GM23338 (cell line): ENCODE results near the gene SOX30. TPM values are rescaled to one million over a fixed set of nuclear protein-coding genes. Genes with fewer than 3 reads are reported as not detected.

Source experiments
- ATAC-seq: fragments of 200-7000 bp; cut with Tn5 transposase; 3 replicates; pipeline ENCODE4 v1.9.1; 2020
- DNase-seq: peaks from one replicate; pipeline ENCODE4 v3.0.0-alpha.2; 2015; ENCODE audit warnings: low spot score
- H2AFZ ChIP-seq: fragments of 200-600 bp; sonication (generic); 2 replicates; pipeline ENCODE4 v1.8.0; 2016; ENCODE audit warnings: antibody characterized with exemption, mild to moderate bottlenecking, moderate library complexity
- H3F3A ChIP-seq: fragments of 200-600 bp; sonication (generic); replicated peaks from 2 replicates; pipeline ENCODE4 v1.8.0; 2017; ENCODE audit warnings: antibody characterized with exemption, mixed run types, low read depth
- H3K27ac ChIP-seq: fragments of 200-600 bp; sonication (generic); 2 replicates; pipeline ENCODE4 v1.6.1; 2016; ENCODE audit warnings: low read depth
- H3K27me3 ChIP-seq: fragments of 200-600 bp; sonication (generic); 2 replicates; pipeline ENCODE4 v1.8.0; 2016; ENCODE audit warnings: mild to moderate bottlenecking, mixed run types, moderate library complexity; ENCODE audit not compliant: insufficient read depth
- H3K36me3 ChIP-seq: fragments of 200-600 bp; sonication (generic); 2 replicates; pipeline ENCODE4 v1.8.0; 2016; ENCODE audit warnings: mild to moderate bottlenecking; ENCODE audit not compliant: insufficient read depth
- H3K4me1 ChIP-seq: fragments of 200-600 bp; sonication (generic); 2 replicates; pipeline ENCODE4 v1.8.0; 2016; ENCODE audit warnings: mild to moderate bottlenecking, moderate library complexity; ENCODE audit not compliant: insufficient read depth
- H3K4me2 ChIP-seq: fragments of 200-600 bp; sonication (generic); 2 replicates; pipeline ENCODE4 v1.7.1; 2017; ENCODE audit warnings: mixed run types
- H3K4me3 ChIP-seq: fragments of 200-600 bp; sonication (generic); 2 replicates; pipeline ENCODE4 v1.6.1; 2016; ENCODE audit warnings: mixed run types
- H3K79me2 ChIP-seq: fragments of 200-600 bp; sonication (generic); replicated peaks from 2 replicates; pipeline ENCODE4 v1.8.0; 2017; ENCODE audit warnings: mild to moderate bottlenecking; ENCODE audit not compliant: insufficient read depth
- H3K9me2 ChIP-seq: fragments of 200-600 bp; sonication (generic); 2 replicates; pipeline ENCODE4 v1.8.0; 2017; ENCODE audit not compliant: insufficient read depth
- H4K20me1 ChIP-seq: fragments of 200-600 bp; sonication (generic); replicated peaks from 2 replicates; pipeline ENCODE4 v1.8.0; 2017; ENCODE audit warnings: mild to moderate bottlenecking; ENCODE audit not compliant: insufficient read depth
- H3K27ac Mint-ChIP-seq: 2 replicates; pipeline ENCODE4 v1.8.0; 2020; ENCODE audit warnings: inconsistent platforms, mild to moderate bottlenecking, moderate library complexity, mixed read lengths
- H3K27me3 Mint-ChIP-seq: 3 replicates; pipeline ENCODE4 v1.8.0; 2022; ENCODE audit warnings: low read depth, mild to moderate bottlenecking, moderate library complexity, mixed read lengths, inconsistent platforms; ENCODE audit not compliant: insufficient read depth, poor library complexity
- H3K36me3 Mint-ChIP-seq: 3 replicates; pipeline ENCODE4 v1.8.0; 2021; ENCODE audit warnings: low read depth, mild to moderate bottlenecking, inconsistent platforms, moderate library complexity, mixed read lengths
- H3K4me1 Mint-ChIP-seq: 3 replicates; pipeline ENCODE4 v1.8.0; 2020; ENCODE audit warnings: mild to moderate bottlenecking, inconsistent platforms, mixed read lengths
- H3K4me3 Mint-ChIP-seq: 3 replicates; pipeline ENCODE4 v1.8.0; 2021; ENCODE audit warnings: moderate library complexity, mild to moderate bottlenecking, inconsistent platforms, mixed read lengths
- H3K9me3 Mint-ChIP-seq: 3 replicates; pipeline ENCODE4 v1.8.0; 2020; ENCODE audit warnings: moderate library complexity, mild to moderate bottlenecking, inconsistent platforms, mixed read lengths
- CREB1 ChIP-seq: fragments of 250-450 bp; sonication (Bioruptor Pico); IDR thresholded peaks from 2 replicates; pipeline ENCODE4 v1.5.0; 2020; ENCODE audit warnings: low read depth, mild to moderate bottlenecking, moderate library complexity
- CTCF ChIP-seq, 2 experiments: fragments of 200-600 bp in 1 of 2; sonication (generic) in 1 of 2; conservative IDR thresholded peaks; 2 replicates each; pipeline versions ENCODE4 v1.5.1 to v1.6.1; 2016 to 2017; ENCODE audit warnings: antibody characterized with exemption in 2 of 2, low read depth in 2 of 2, mild to moderate bottlenecking in 2 of 2, moderate library complexity in 1 of 2
- ETS1 ChIP-seq: IDR thresholded peaks from 2 replicates; pipeline ENCODE4 v1.6.1; 2016; ENCODE audit warnings: antibody characterized with exemption
- EZH2 ChIP-seq: fragments of 200-600 bp; sonication (generic); IDR thresholded peaks from one replicate; pipeline ENCODE4 v1.8.0; 2017; ENCODE audit warnings: antibody characterized with exemption, mild to moderate bottlenecking, low read depth; ENCODE audit not compliant: unreplicated experiment
- EZH2phosphoT487 ChIP-seq: fragments of 200-600 bp; sonication (generic); IDR thresholded peaks from one replicate; pipeline ENCODE4 v1.8.1; 2018; ENCODE audit warnings: antibody characterized with exemption; ENCODE audit not compliant: unreplicated experiment
- JUNB ChIP-seq: IDR thresholded peaks from one replicate; pipeline ENCODE4 v1.6.1; 2016; ENCODE audit warnings: antibody characterized with exemption; ENCODE audit not compliant: unreplicated experiment
- NANOG ChIP-seq: IDR thresholded peaks from 2 replicates; pipeline ENCODE4 v1.6.1; 2016; ENCODE audit warnings: antibody characterized with exemption, borderline replicate concordance
- POLR2AphosphoS5 ChIP-seq: IDR thresholded peaks from 2 replicates; pipeline ENCODE4 v1.6.1; 2016; ENCODE audit warnings: antibody characterized with exemption, low read depth
- REST ChIP-seq: IDR thresholded peaks from one replicate; pipeline ENCODE4 v1.6.1; 2018; ENCODE audit warnings: antibody characterized with exemption; ENCODE audit not compliant: unreplicated experiment
- STAT1 ChIP-seq: IDR thresholded peaks from one replicate; pipeline ENCODE4 v1.6.1; 2016; ENCODE audit warnings: antibody characterized with exemption; ENCODE audit not compliant: unreplicated experiment
- ZNF114 ChIP-seq: fragments of 250-450 bp; sonication (Bioruptor Pico); IDR thresholded peaks from 2 replicates; pipeline ENCODE4 v1.5.0; 2020; ENCODE audit warnings: mild to moderate bottlenecking, moderate library complexity
- ZNF331 ChIP-seq: fragments of 250-450 bp; sonication (Bioruptor Pico); IDR thresholded peaks from 2 replicates; pipeline ENCODE4 v1.5.0; 2020; ENCODE audit warnings: low read depth, mild to moderate bottlenecking, moderate library complexity
- ZNF462 ChIP-seq: fragments of 250-450 bp; sonication (Bioruptor Pico); IDR thresholded peaks from 2 replicates; pipeline ENCODE4 v1.5.0; 2020; ENCODE audit warnings: mild to moderate bottlenecking, moderate library complexity
- polyA plus RNA-seq: library from polyadenylated mRNA; unstranded; fragments of >200 nt; fragmentation: Nextera tagmentation; extraction: Ambion mirVana; gene quantifications from 2 replicates; pipeline ENCODE4 v1.2.1, GENCODE V29; 2016
- total RNA-seq: library from RNA; depleted of rRNA; stranded (reverse); fragments of >200 nt; shearing (Covaris generic); gene quantifications from 2 replicates; pipeline ENCODE4 v1.2.3, GENCODE V29; 2014

The SOX30 gene
- total and polyA plus RNA-seq, 2 experiments from 2014 or later = 0.47 to 1.3 TPM

- no peak overlapping the region for H3K4me2 ChIP-seq
- Mint-ChIP-seq H3K4me1 (no peaks in the 10 kb centered on the region; the same call in 2 of the 3 replicates), H3K27ac (no peak overlapping the region), H3K4me3 (no peak overlapping the region), H3K9me3 (peaks cover 14% of the 10 kb centered on the region), H3K36me3 (peaks cover 12% of the 10 kb centered on the region), H3K27me3 (peaks cover 15% of the 10 kb centered on the region)
- no peaks in the 10 kb centered on the region for H4K20me1 ChIP-seq
- no peaks in the 10 kb centered on the region for H3K79me2 ChIP-seq
- H3K4me3 ChIP-seq = no peak overlapping the region
- H3F3A ChIP-seq = 0 out of 2 replicates have a peak, but pooled peaks cover 6% of the 10 kb centered on the region
- H2AFZ ChIP-seq = no peak overlapping the region
- no peaks in the 10 kb centered on the region; the same call in 1 of the 2 replicates for H3K36me3 ChIP-seq
- no peak for TF ChIP-seq EZH2phosphoT487
- TF ChIP-seq JUNB = no peak
- no peak for TF ChIP-seq ETS1
- no peak for TF ChIP-seq CREB1
- TF ChIP-seq ZNF114 (CRISPR knock-in tag) = no peak
- no peak for TF ChIP-seq STAT1
- TF ChIP-seq ZNF331 (CRISPR knock-in tag) = no peak
- TF ChIP-seq NANOG = no peak
- TF ChIP-seq REST = no peak
- TF ChIP-seq CTCF (conservative IDR thresholded peaks at IDR 0.05; ENCODE audit: low read depth in 2 of 2) = no peak
- TF ChIP-seq POLR2AphosphoS5 = no peak
- TF ChIP-seq EZH2 = no peak
- TF ChIP-seq ZNF462 = no peak
- peaks cover 23% of the 10 kb centered on the region for H3K27me3 ChIP-seq
- H3K27ac ChIP-seq = no peak overlapping the region
- 0 out of 2 replicates have a peak, but pooled peaks cover 4% of the 10 kb centered on the region for H3K9me2 ChIP-seq
- DNase-seq (no peak), ATAC-seq (no peak)
- H3K4me1 ChIP-seq = no peaks in the 10 kb centered on the region
Observed at GRCh38 chr5:157648275-157648990, 3.8 kb downstream of the SOX30 start.
